BJ (cell line): Measurements from ENCODE around the gene KLF15. TPM values are rescaled to one million over a fixed set of nuclear protein-coding genes. Genes with fewer than 3 reads are reported as not detected.

Experiments
- CTCF ChIA-PET: fragments of 350-600 bp; formaldehyde crosslinking; extraction: SDS; loops from one replicate; lab custom pipeline; 2021; ENCODE audit warnings: antibody characterized with exemption, inconsistent platforms; lab: Yijun Ruan, JAX
- POLR2A ChIA-PET: fragments of 300-600 bp; sonication (Branson Sonifier 250); formaldehyde crosslinking; extraction: SDS; loops from one replicate; lab custom pipeline; 2021; ENCODE audit warnings: antibody characterized with exemption; lab: Charles Lee
- DNase-seq: peaks from one replicate; pipeline ENCODE4 v3.0.0-alpha.2; 2011; ENCODE audit warnings: low read depth
- H3K27me3 ChIP-seq: 2 replicates; pipeline ENCODE4 v1.6.0; 2011; ENCODE audit warnings: low read length; ENCODE audit not compliant: control insufficient read depth, insufficient read depth
- H3K36me3 ChIP-seq: 2 replicates; pipeline ENCODE4 v1.5.1; 2011; ENCODE audit warnings: low read length; ENCODE audit not compliant: control insufficient read depth, insufficient read depth
- H3K4me3 ChIP-seq: 2 replicates; pipeline ENCODE4 v1.5.1; 2011; ENCODE audit warnings: low read depth, mild to moderate bottlenecking, control low read depth, low read length
- CTCF ChIP-seq: IDR thresholded peaks from 2 replicates; pipeline ENCODE4 v1.5.1; 2011; ENCODE audit warnings: low read depth, mild to moderate bottlenecking, control low read depth, inconsistent platforms, low read length, moderate library complexity; ENCODE audit not compliant: insufficient read depth
- polyA plus RNA-seq: library from polyadenylated mRNA; depleted of rRNA; stranded (reverse); fragments of >200 nt; gene quantifications from 2 replicates; pipeline ENCODE4 v1.2.3, GENCODE V29; 2011

Gene KLF15
- polyA plus RNA-seq, 1 experiment: 0.44 TPM

- CTCF ChIA-PET: interaction anchor here (0.6 to 3.9 kb wide), 3 partner anchors 11 to 245 kb away, joined by 3 to 10 read pairs (median 4); no protein-coding TSS in a partner anchor
- no peak overlapping the region for H3K4me3 ChIP-seq
- H3K36me3 ChIP-seq: no peaks in the 10 kb centered on the region
- no peak for DNase-seq
- POLR2A ChIA-PET: interaction anchor here (0.5 kb wide), 1 partner anchor 10 kb away, joined by 4 read pairs; no protein-coding TSS in a partner anchor
- peaks cover 6% of the 10 kb centered on the region for H3K27me3 ChIP-seq
- no peak for TF ChIP-seq CTCF
Observed at GRCh38 chr3:126378341-126378751, 21.1 kb upstream of the KLF15 start.

GRCh38 chr3:126377211-126377610 is 20.0 kb upstream of the KLF15 start:
- ChIA-PET POLR2A (no interaction called here), CTCF (interaction anchor here (0.6 to 2.3 kb wide), 2 partner anchors 12 to 137 kb away, joined by 3 to 7 read pairs; no protein-coding TSS in a partner anchor)
- Histone ChIP-seq H3K36me3 (no peaks in the 10 kb centered on the region), H3K4me3 (no peak overlapping the region), H3K27me3 (peaks cover 6% of the 10 kb centered on the region)
- no peak for TF ChIP-seq CTCF
- DNase-seq: no peak

- CTCF ChIA-PET: interaction anchor here (0.5 to 2.3 kb wide), 4 partner anchors 13 to 242 kb away, joined by 3 to 7 read pairs (median 3); no protein-coding TSS in a partner anchor
- Histone ChIP-seq H3K4me3 (no peak overlapping the region), H3K36me3 (no peaks in the 10 kb centered on the region), H3K27me3 (peaks cover 6% of the 10 kb centered on the region)
- no peak for TF ChIP-seq CTCF
- POLR2A ChIA-PET: no interaction called here
- no peak for DNase-seq
Observed at GRCh38 chr3:126376444-126376843, 19.2 kb upstream of the KLF15 start.

- POLR2A ChIA-PET: no interaction called here
- CTCF ChIA-PET: interaction anchor here (0.5 to 2.3 kb wide), 3 partner anchors 13 to 241 kb away, joined by 3 to 7 read pairs (median 3); no protein-coding TSS in a partner anchor
Observed at GRCh38 chr3:126375835-126376331, 18.7 kb upstream of the KLF15 start.

More at GRCh38 chr3:126375835-126376331, 18.7 kb upstream of the KLF15 start:
- Histone ChIP-seq H3K27me3 (peaks cover 6% of the 10 kb centered on the region), H3K4me3 (no peak overlapping the region), H3K36me3 (no peaks in the 10 kb centered on the region)
- no peak for DNase-seq
- TF ChIP-seq CTCF: no peak
